HL-60 (cell line): ENCODE measurements around the gene CREB3.

Experiments used
- CTCF ChIP-seq: IDR thresholded peaks from one replicate; pipeline ENCODE4 v1.5.1; 2011; ENCODE audit warnings: low read length, control low read depth, inconsistent platforms; ENCODE audit not compliant: insufficient read depth
- GABPA ChIP-seq: IDR thresholded peaks from 2 replicates; pipeline ENCODE4 v1.6.1; 2012; ENCODE audit warnings: low read depth
- POLR2AphosphoS5 ChIP-seq: IDR thresholded peaks from 2 replicates; pipeline ENCODE4 v1.6.1; 2012; ENCODE audit warnings: low read depth
- REST ChIP-seq: IDR thresholded peaks from 2 replicates; pipeline ENCODE4 v1.6.1; 2012; ENCODE audit warnings: low read depth; ENCODE audit not compliant: insufficient replicate concordance

GRCh38 chr9:35714123-35714522 is 18.3 kb upstream of the CREB3 start:
- no peak for TF ChIP-seq CTCF
- TF ChIP-seq POLR2AphosphoS5, result no peak
- no peak for TF ChIP-seq REST
- no peak for TF ChIP-seq GABPA
